NCI-H2107 treated with DMSO at 0.1 percent for 48 hours (cell line): ENCODE measurements around the gene IGSF11.
"Not testable (repeated sequence)": the region's sequence is repeated elsewhere in the genome, so short reads cannot be mapped to it uniquely, and the experiment has no call there.

Experiments
- DNase-seq: peaks from one replicate; lab custom pipeline; 2025; ENCODE audit not compliant: unreplicated experiment; lab: John Stamatoyannopoulos, UW

Gene IGSF11, protein sequence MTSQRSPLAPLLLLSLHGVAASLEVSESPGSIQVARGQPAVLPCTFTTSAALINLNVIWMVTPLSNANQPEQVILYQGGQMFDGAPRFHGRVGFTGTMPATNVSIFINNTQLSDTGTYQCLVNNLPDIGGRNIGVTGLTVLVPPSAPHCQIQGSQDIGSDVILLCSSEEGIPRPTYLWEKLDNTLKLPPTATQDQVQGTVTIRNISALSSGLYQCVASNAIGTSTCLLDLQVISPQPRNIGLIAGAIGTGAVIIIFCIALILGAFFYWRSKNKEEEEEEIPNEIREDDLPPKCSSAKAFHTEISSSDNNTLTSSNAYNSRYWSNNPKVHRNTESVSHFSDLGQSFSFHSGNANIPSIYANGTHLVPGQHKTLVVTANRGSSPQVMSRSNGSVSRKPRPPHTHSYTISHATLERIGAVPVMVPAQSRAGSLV

DNA sequence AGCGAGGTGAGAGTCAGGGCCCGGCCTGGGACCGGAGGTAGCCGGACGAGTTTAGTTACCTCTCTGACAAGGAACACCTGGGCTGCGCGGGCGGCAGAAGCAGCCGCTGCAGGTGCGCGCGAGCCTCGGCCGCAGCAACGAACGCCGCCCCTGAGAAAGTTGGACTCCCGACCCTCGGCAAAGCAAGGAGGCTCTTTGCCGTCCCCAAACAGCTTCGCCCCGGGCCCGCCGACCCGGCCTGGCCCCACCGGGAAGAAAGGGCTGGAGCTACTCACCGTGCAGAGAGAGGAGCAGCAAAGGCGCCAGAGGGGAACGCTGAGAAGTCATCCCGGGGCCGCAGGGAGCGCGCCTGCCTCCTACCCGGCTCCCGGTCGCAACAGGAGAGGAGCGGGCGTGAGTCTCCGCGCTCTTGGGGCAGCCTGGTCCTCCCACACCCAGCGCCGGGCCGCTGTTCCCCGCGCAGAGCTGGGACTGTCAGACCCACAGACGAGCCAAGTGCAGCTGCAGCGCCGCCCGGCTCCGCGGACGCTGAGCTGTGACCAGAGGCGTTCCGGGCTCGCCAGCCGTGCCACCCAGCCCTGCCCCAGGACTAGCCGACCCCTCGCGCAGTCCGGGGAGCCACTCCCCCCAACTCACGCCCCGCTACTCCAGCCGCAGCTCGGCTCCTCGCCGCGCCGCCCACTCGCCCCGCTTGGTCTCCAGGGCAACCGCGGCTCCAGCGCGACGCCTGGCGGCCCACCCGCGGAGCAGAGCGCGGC, at the start of gene IGSF11:
Gene IGSF11, minus strand, starts transcription at position 591 of the 758 bp plus-strand sequence. Its CDS starts 264 bp downstream, at position 327.
- DNase-seq, result peak; percentile 18

DNA sequence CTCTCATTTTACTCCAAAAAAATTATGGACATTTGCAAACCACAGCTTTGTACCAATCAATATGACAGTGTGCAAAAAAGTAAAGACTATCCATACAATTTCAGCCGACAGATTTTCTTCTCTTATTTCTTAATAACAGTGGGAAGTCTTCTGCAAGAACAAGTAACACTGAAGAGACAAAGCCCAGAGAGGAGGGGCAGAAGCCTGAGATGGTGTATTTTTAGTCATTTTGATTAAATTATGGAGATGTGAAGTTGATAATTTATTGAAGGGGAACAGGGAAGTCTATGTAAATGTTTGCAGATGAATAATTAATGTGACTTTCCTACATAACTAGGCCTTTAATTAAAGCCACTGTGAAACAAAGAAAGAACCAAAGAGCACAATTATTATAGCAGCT, 45.7 kb upstream of the IGSF11 start:
- DNase-seq, result no peak

DNA sequence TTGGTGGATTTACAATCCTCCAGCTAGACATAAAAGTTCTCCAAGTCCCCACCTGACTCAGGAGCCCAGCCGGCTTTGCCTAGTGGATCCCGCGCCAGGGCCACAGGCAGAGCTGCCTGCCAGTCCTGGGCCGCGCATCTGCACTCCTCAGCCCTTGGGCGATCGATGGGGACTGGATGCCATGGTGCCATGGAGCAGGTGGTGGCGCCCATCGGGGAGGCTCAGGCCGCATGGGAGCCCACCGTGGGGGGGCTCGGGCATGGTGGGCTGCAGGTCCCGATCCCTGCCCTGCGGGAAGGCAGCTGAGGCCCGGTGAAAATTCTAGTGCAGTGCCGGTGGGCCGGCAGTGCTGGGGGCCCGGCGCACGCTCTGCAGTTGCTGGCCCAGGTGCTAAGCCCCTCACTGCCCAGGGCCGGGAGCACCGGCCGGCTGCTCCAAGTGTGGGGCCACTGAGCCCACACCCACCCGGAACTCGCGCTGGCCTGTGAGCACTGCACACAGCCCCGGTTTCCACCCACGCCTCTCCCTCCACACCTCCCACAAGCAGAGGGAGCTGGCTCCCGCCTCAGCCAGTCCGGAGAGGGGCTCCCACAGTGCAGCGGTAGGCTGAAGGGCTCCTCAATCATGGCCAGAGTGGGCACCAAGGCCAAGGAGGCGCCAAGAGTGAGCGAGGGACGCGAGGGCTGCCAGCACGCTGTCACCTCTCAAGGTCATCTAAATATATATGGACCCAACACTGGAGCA, 38.8 kb upstream of the IGSF11 start:
- DNase-seq, result no peak

DNA sequence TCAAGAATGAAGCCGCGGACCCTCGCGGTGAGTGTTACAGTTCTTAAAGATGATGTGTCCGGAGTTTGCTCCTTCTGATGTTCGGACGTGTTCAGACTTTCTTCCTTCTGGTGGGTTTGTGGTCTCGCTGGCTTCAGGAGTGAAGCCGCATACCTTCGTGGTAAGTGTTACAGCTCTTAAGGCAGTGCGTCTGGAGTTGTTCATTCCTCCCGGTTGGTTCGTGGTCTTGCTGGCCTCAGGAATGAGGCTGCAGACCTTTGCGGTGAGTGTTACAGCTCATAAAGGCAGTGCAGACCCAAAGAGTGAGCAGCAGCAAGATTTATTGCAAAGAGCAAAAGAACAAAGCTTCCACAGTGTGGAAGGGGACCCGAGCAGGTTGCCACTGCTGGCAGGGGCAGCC, 37.8 kb upstream of the IGSF11 start:
- not testable (repeated sequence) for DNase-seq

DNA sequence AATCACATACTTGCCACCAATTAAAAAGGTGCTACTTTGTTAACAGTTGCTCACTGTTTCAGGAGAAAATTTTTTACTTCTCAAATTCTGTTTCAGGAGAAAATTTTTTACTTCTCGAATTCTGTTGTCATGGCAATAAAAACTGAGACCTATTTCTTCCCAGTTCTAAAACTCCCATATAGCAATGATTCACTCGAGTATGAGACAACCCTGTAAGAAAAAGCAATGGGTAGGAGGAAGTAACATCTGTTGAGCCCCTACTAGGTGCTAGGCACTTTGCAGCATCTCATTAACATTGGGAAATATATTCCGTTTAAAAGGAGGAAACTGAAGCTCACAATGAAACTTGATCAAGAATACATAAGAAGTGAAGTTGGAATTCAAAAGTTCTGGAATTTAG, 35.1 kb upstream of the IGSF11 start:
- DNase-seq, result no peak

DNA sequence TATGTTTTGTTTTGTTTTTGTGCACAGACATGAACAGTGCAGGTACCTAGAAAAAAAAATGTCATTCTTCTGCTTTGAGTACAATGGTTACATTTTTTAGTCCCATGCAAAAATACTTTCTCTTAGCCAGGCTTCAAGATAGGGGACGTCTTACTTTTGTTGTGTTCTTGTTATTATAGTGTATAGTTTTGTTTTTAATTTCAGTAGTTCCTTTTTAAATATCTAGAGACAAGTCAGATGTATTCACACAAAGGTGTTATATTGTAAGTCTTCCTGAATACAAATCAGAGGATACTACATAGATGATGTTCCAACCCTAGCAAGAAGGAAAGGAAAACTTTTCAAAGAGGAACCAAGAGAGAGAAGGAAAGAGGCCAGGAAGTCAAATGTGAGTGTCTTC, 28.8 kb upstream of the IGSF11 start:
- no peak for DNase-seq

DNA sequence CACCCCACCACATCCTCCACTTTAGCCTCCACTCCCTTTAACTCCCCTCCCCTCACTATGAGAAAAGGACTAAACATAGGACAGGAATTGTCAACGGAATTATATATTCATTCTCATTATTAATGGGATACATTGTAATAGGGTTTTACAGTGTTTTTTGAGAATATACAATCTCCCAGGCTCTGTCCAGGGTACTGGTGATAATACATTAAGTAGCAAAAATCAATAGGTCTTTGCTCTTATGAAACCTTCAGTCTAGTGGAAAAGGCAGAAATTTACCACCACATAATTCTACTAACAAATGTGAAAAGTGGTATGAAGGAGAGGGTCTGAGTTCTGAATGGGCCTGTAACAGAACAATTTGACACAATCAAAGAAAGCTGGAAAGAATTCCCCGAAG, 28.2 kb upstream of the IGSF11 start:
- DNase-seq, result no peak

DNA sequence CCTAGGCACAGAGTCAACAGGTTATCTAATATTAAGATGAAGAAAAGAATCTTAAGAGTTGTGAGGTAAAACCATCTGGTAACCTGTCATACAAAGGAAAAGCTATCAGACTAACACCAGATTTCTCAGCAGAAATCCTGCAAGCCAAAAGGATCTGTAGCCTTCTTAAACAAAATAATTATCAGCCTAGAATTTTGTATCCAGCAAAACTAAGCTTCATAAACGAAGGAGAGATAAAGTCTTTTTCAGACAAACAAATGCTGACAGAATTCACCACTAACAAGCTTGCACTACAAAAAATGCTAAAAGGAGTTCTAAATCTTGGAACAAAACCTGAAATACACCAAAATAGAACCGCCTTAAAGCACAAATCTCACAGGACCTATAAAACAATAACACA, 9.9 kb upstream of the IGSF11 start:
- DNase-seq, result no peak

DNA sequence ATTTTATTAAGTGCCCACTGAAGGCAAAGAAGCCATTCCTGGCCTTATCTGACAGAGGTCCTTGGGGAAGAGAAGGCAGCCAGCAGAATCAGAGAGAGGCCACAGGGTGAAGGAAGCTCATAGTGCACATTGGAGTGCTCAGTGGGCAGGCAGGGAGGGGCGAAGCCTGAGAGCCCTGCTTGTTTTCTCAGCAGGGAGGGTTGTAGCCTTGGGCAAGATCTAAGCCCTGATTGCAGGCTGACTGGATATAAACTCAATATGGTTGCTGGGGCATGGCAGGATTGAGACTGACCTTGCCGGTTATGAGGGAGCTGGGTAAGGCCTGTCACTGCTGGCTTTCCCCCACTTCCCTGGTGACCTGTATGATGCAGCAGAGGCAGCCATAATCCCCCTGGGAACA, 7.5 kb upstream of the IGSF11 start:
- no peak for DNase-seq

DNA sequence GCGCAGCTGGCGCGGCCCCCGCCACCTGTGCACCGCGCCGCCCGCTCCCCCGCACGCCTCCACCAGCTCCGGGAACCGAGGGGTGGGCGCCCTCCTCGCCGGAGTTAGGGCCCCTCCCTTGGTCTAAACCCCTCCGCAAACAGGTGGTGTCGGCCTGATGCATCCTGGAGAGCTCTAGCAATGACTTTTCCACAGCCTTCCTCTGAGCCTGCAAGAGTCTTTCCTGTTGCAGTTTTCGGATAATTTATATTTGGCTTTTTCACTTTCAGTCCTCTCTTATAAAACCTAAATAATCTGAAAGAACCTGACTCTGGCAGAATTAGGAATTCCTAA, 334 bp upstream of the IGSF11 start:
- DNase-seq, result no peak

DNA sequence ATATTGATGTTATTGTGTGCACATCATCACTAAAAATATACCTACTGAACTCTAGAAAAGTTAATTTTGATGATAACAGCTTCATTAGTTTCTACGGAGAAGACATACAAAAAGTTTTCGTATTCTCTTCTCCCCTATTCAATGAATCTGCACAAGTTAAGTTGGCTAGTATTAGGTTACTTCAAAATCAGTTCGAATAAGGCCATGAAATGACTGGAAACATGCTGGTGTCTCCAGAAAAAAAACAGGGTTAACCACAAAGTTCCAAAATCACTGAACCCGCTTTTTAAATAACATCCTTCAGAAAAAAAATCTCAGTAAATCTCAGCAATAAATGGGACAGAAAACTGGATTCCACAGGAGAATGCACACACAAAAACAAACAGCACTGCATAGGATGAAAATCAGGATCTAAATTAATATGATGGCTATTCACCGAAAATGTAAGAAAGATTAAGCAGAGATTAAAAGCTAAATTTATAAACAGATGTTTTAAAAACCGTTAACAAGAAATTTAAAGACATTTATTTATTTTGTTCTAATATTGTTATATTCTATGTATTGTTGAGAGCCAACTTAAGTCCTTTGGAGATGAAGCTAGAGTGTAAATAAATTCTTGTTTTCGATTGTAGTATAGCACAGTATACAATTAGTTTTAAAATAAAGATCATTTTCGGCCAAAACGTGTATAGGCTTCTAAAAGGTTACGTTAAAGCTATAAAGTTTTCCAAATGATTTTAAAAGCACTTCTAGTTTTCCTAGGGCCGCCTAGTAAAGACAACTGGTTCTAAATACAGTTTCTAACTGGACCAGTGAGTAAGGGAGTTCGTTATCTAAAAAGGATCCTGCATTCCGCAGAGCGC, 1.0 kb downstream of the IGSF11 start:
- no peak for DNase-seq

DNA sequence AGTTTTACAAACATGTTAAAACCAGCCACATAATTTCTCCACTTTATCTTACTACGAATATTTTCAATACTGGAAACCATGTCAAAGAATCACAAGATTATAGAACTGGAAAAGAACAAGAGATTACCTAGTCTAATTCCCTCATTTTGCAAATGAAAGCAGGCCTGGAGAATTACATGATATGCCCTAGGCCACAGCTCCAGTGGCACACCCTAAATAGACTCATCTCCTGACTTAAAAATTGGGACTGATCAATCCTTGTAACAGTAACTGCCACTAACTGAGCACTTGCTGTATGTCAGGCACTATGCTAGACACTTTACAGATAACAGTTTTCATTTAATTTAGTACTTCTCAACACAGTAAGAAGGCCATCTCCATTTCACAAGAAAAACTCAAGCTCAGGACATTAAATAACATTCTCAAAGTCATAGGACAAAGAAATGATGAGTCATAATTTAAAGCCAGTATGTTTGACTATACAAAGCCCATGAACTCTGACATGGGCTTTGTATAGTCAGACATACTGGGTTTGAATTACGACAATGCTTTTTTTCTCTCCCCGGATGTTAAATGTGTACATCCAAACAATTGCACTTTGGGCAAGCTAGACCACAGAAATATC, 9.4 kb downstream of the IGSF11 start:
- no peak for DNase-seq

DNA sequence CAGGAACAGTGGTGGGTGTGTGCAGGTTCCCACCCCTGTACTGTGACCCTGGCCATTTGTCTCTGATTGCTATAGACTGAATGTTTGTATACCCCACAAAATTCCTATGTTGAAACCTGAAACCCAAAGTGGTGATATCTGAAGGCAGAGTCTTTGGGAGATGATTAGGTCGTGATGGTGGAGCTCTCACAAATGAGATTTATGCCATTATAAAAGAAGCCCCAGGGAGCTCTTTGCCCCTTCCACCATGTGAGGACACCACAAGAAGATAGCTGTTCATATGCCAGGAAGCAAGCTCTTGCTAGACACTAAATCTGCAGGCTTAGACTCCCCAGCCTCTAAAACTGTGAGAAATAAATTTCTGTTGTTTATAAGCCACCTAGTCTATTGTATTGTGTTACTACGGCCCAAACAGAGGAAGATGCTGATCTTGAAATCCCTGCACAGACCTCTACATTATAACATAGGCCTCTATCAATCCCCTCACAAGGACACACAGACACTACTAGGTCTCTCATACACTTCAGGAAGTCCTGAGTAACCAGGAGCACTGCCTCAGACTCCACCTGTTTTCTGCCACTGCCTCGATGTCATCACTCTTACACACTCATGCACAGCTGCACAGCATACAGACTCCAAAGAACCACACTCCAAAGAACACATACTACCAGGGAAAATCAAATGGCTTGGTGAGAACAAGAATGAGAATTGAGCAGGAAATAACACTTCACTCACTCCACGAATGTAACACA, 14.7 kb downstream of the IGSF11 start:
- peak; percentile 23 for DNase-seq

DNA sequence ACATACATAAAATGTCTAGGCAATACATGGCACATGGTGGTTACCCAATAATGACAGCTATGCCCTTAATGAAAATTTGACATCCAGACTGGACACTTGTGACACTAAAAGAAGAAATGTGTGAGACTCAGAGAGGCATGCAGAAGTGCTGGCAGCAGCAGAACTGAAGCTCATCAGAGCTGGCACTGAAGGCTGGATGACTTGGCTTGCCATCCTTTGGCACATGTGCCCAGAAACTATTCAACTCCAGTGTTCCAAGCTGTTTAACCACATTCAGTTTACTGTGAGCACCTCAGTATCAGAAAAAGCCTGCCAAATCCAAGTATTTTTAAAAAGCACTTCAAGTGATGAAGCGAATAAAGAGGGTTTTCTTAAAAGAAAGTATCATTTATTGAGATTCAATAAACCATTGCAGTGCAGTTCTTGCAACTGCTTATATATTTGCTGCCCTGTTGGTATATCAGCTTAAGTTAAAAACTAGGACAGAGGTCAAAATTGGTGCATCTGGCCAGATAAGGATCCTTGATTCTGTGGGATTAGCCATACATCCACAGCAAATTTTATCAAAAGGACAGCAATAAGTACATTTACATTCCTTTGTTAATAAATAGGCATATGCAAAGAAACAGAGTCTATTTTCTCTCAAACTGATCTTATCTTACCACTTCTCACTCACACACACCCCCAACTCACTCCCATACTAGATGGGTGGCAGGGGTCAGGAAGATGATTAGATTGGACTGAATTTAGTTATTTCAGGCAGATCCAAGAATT, 15.8 kb downstream of the IGSF11 start:
- DNase-seq, result no peak

DNA sequence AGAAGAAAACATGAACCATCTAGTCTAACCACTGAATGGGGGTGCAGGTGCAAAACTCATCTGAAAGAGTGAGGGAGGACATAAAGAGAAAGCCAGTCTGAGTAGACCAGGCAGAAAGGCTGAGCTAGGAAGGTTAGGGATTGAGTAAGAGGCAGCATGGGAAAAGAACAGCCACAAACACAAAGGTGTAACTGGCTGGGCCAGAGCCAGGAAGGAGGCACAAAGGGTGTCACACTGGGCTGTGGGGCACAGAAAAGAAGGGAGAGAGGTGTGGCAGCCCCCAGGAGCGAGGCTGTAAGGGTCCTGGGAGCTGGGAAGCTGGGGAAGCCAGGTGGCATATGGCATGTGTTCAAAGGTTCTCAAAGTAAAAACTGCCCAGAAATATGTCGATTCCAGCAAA, 18.7 kb downstream of the IGSF11 start:
- DNase-seq, result peak; percentile 63

DNA sequence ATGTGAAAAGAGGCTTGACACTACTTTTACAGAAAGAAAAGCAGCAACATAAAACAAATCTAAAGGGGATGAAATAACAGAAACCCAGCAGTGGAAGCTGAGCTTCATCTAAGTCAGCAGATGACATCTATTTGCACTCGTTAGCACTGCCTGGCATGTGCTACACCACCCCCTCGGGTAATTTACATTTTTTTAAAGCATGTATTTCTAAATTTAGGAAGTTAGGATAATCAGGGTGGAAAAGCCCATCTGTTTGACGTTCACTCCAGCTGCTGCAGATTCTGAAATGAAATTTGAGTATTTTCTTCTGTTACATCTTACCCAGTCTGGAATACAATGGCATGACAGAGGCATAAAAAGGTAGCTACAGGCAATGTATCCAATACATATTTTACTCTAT, 20.7 kb downstream of the IGSF11 start:
- DNase-seq, result no peak

DNA sequence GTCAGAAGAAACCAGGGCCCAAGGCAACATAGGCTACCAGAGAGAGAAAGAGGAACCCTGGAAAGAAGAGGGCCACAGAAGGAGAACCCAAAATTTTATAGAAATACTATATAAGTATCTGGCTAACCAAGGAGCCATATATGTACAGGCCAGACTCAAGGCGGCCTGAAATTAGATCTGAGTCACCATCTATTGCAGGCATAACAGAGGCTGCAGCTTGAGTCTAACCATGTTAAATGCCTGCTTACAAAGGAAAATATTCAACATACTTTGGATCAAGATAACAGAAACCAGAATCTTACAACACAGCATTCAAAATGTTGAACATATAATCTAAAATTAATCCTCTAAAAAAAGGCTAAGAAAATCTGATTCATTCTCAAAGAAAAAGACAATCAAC, 23.1 kb downstream of the IGSF11 start:
- no peak for DNase-seq

DNA sequence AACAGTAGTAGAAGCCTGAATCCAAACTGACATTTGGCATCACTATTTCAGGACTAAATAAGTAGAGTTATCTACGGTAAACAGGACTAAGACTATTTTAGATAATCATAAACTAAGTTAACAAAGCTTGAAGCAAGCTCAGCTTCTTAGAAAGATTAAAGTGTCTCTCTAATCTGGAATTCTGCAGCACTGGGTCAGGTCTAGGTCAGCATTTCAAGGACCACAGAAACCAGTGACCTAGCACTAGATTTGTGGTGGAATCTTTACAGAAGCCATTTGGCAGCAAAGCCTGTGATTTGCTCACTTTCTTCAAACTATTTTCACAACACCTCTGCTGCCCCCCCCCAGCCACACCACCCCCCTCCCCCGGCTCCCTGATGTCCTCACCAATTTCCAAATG, 37.5 kb downstream of the IGSF11 start:
- no peak for DNase-seq

DNA sequence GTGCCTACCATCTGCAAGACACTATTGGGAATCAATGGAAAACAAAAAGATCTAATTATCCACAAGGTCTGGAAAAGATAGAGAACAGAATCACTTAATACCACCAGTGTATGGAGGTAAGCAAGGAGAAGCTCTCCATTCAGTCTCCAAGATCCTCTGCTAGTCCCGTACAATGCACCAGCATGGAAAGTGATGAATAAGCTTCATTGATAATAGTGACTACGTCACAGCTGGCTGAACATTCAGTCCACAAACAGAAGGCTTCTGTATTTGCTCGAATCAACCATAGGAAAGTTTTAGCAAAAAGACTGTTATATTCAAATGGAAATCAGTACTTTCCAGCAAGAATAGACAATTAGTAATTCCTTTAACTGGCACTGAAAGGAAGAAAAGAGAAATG, 42.9 kb downstream of the IGSF11 start:
- no peak for DNase-seq
